ENCODE results near the gene FAM98B. TPM values are rescaled to one million over a fixed set of nuclear protein-coding genes. Genes with fewer than 3 reads are reported as not detected.

FAM98B gene
- total RNA-seq, 2 experiments from 2014 or later: 20.1 to 20.4 TPM

- POLR2A ChIA-PET: interaction anchor here (2.1 kb wide), 1 partner anchor 8 kb away, joined by 7 read pairs; no protein-coding TSS in a partner anchor
- intact Hi-C loops (cut with DNase I, micrococcal nuclease): no loop called here
- Histone ChIP-seq H3K36me3 (ENCODE audit: insufficient read depth, low read length) (peaks cover 87% of the 10 kb centered on the region), H3K4me3 (ENCODE audit: low read length) (no peak overlapping the region), H3K9me3 (ENCODE audit: control insufficient read depth in 1 of 2, insufficient read depth in 1 of 2, low read length in 2 of 2) (no peaks in the 10 kb centered on the region), H3K27ac (ENCODE audit: low read depth in 1 of 2, low read length in 2 of 2) (peak overlapping the region in 1 of 2 donors; percentile 9), H3K4me1 (ENCODE audit: insufficient read depth, low read length) (peaks cover 7% of the 10 kb centered on the region), H3K27me3 (ENCODE audit: control insufficient read depth in 1 of 2, insufficient read depth in 2 of 2, low read length in 2 of 2) (no peaks in the 10 kb centered on the region)
- H3K4me1 Mint-ChIP-seq (ENCODE audit: low read depth): peaks cover 40% of the 10 kb centered on the region
- H3K36me3 Mint-ChIP-seq (ENCODE audit: low read depth): peaks cover 86% of the 10 kb centered on the region
- no peak overlapping the region for H3K4me3 Mint-ChIP-seq
- no peak for TF ChIP-seq CTCF (IDR thresholded peaks at IDR 0.05)
- DNase-seq (no peak), ATAC-seq (ENCODE audit: poor library complexity) (no peak)
- no peaks in the 10 kb centered on the region for H3K9me3 Mint-ChIP-seq
- peak overlapping the region; percentile 81 for H3K27ac Mint-ChIP-seq
- H3K27me3 Mint-ChIP-seq: no peaks in the 10 kb centered on the region
- CTCF ChIA-PET: interaction anchor here (1.2 to 3.8 kb wide), 4 partner anchors 13 to 171 kb away, joined by 3 to 15 read pairs (median 10); partner anchors contain the start of gene RASGRP1
Measured at GRCh38 chr15:38520035-38520434, 66.1 kb downstream of the FAM98B start.

- Histone ChIP-seq H3K27ac (ENCODE audit: low read depth in 1 of 2, low read length in 2 of 2) (no peak overlapping the region), H3K9me3 (ENCODE audit: control insufficient read depth in 1 of 2, insufficient read depth in 1 of 2, low read length in 2 of 2) (no peaks in the 10 kb centered on the region), H3K27me3 (ENCODE audit: control insufficient read depth in 1 of 2, insufficient read depth in 2 of 2, low read length in 2 of 2) (no peaks in the 10 kb centered on the region), H3K4me3 (ENCODE audit: low read length) (no peak overlapping the region), H3K36me3 (ENCODE audit: insufficient read depth, low read length) (peaks cover 87% of the 10 kb centered on the region), H3K4me1 (ENCODE audit: insufficient read depth, low read length) (peaks cover 7% of the 10 kb centered on the region)
- Mint-ChIP-seq H3K27me3 (no peaks in the 10 kb centered on the region), H3K4me3 (no peak overlapping the region), H3K9me3 (no peaks in the 10 kb centered on the region), H3K4me1 (ENCODE audit: low read depth) (peaks cover 49% of the 10 kb centered on the region), H3K36me3 (ENCODE audit: low read depth) (peaks cover 85% of the 10 kb centered on the region), H3K27ac (peak overlapping the region; percentile 69)
- CTCF ChIA-PET: interaction anchor here (0.8 to 3.8 kb wide), 6 partner anchors 10 to 178 kb away, joined by 3 to 15 read pairs (median 10); partner anchors contain the start of gene RASGRP1
- ATAC-seq (ENCODE audit: poor library complexity) (no peak), DNase-seq (no peak)
- intact Hi-C loops (cut with DNase I, micrococcal nuclease): no loop called here
- no peak for TF ChIP-seq CTCF (IDR thresholded peaks at IDR 0.05)
- POLR2A ChIA-PET: interaction anchor here (0.5 to 2.1 kb wide), 3 partner anchors 9 to 166 kb away, joined by 3 to 7 read pairs (median 5); no protein-coding TSS in a partner anchor
Measured at GRCh38 chr15:38521316-38521715, 67.4 kb downstream of the FAM98B start.

GRCh38 chr15:38522922-38523321 lies 69.0 kb downstream of the FAM98B start:
- intact Hi-C loops (cut with DNase I, micrococcal nuclease): no loop called here
- H3K36me3 Mint-ChIP-seq (ENCODE audit: low read depth): peaks cover 85% of the 10 kb centered on the region
- CTCF ChIA-PET: interaction anchor here (0.9 to 3.8 kb wide), 4 partner anchors 41 to 177 kb away, joined by 3 to 15 read pairs (median 8); partner anchors contain the start of gene RASGRP1
- DNase-seq (no peak), ATAC-seq (ENCODE audit: poor library complexity) (no peak)
- Histone ChIP-seq H3K27me3 (ENCODE audit: control insufficient read depth in 1 of 2, insufficient read depth in 2 of 2, low read length in 2 of 2) (no peaks in the 10 kb centered on the region), H3K4me1 (ENCODE audit: insufficient read depth, low read length) (peaks cover 7% of the 10 kb centered on the region), H3K27ac (ENCODE audit: low read depth in 1 of 2, low read length in 2 of 2) (peak overlapping the region in 1 of 2 donors; percentile 36), H3K4me3 (ENCODE audit: low read length) (no peak overlapping the region), H3K9me3 (ENCODE audit: control insufficient read depth in 1 of 2, insufficient read depth in 1 of 2, low read length in 2 of 2) (no peaks in the 10 kb centered on the region), H3K36me3 (ENCODE audit: insufficient read depth, low read length) (peaks cover 84% of the 10 kb centered on the region)
- no peak for TF ChIP-seq CTCF (IDR thresholded peaks at IDR 0.05)
- no peaks in the 10 kb centered on the region for H3K9me3 Mint-ChIP-seq
- peaks cover 65% of the 10 kb centered on the region for H3K4me1 Mint-ChIP-seq (ENCODE audit: low read depth)
- H3K4me3 Mint-ChIP-seq: no peak overlapping the region
- peak overlapping the region; percentile 90 for H3K27ac Mint-ChIP-seq
- POLR2A ChIA-PET: interaction anchor here (0.6 to 1.8 kb wide), 5 partner anchors 15 to 164 kb away, joined by 3 to 4 read pairs (median 3); no protein-coding TSS in a partner anchor
- no peaks in the 10 kb centered on the region for H3K27me3 Mint-ChIP-seq

All from CD4-positive, alpha-beta T cell (primary cell).